Endothelial cell of umbilical vein (primary cell): ENCODE results near the gene STX12. TPM values are rescaled to one million over a fixed set of nuclear protein-coding genes. Genes with fewer than 3 reads are reported as not detected.

ENCODE experiments used
- Bru-seq: library from RNA; stranded (reverse); fragments of 400-500 nt; gene quantifications from one replicate; lab custom pipeline; 2021; lab: Mats Ljungman, UMichigan
- BruChase-seq, 2 experiments: library from RNA; stranded (reverse); fragments of 400-500 nt; gene quantifications; one replicate each; lab custom pipeline; 2021; lab: Mats Ljungman, UMichigan
- BruUV-seq: library from RNA; stranded (reverse); fragments of 400-500 nt; replicated peaks from 2 replicates; lab custom pipeline; 2021; lab: Mats Ljungman, UMichigan
- CTCF ChIA-PET: fragments of 300-600, 350-600 bp; sonication (Branson Sonifier 250); formaldehyde crosslinking; loops from one replicate; lab custom pipeline; 2021; ENCODE audit warnings: antibody characterized with exemption, inconsistent platforms; lab: Charles Lee
- POLR2A ChIA-PET: fragments of 300-600, 350-600 bp; sonication (Branson Sonifier 250); formaldehyde crosslinking; loops from one replicate; lab custom pipeline; 2021; ENCODE audit warnings: antibody characterized with exemption, inconsistent platforms; lab: Charles Lee
- DNase-seq: peaks from one replicate; pipeline ENCODE4 v3.0.0-alpha.2; 2011; ENCODE audit warnings: low read depth, low spot score
- FAIRE-seq: peaks from 2 replicates; lab custom pipeline; 2011; peaks lifted over from hg19 to GRCh38; lab: Jason Lieb, UNC
- H2AFZ ChIP-seq: 2 replicates; pipeline ENCODE4 v1.6.0; 2012; ENCODE audit warnings: low read depth, low read length, control low read depth, inconsistent platforms
- H3K27ac ChIP-seq: 2 replicates; pipeline ENCODE4 v1.5.1; 2011; ENCODE audit warnings: low read depth, mild to moderate bottlenecking, control low read depth, low read length, moderate library complexity; ENCODE audit not compliant: insufficient read depth
- H3K27me3 ChIP-seq, 2 experiments: 2 replicates each; pipeline versions ENCODE4 v1.6.0 to v1.6.1; 2011; ENCODE audit warnings: low read length in 2 of 2, mixed read lengths in 1 of 2; ENCODE audit not compliant: control insufficient read depth in 2 of 2, insufficient read depth in 2 of 2
- H3K36me3 ChIP-seq, 2 experiments: 2 replicates in 1 of 2; 3 replicates in 1 of 2; pipeline ENCODE4 v1.5.1; 2011; ENCODE audit warnings: low read length in 2 of 2, mild to moderate bottlenecking in 1 of 2, moderate library complexity in 1 of 2; ENCODE audit not compliant: control insufficient read depth in 2 of 2, insufficient read depth in 2 of 2; ENCODE audit errors: extremely low read depth in 1 of 2
- H3K4me1 ChIP-seq: 3 replicates; pipeline ENCODE4 v1.5.1; 2011; ENCODE audit warnings: mild to moderate bottlenecking, low read length; ENCODE audit not compliant: control insufficient read depth, insufficient read depth; ENCODE audit errors: extremely low read depth
- H3K4me2 ChIP-seq: 2 replicates; pipeline ENCODE4 v1.6.1; 2011; ENCODE audit warnings: low read length, control low read depth, mixed read lengths; ENCODE audit not compliant: insufficient read depth
- H3K4me3 ChIP-seq, 3 experiments: fragments of 200-600 bp in 1 of 3; sonication (generic), shearing (Covaris generic) in 1 of 3; replicated peaks in 1 of 3; 2 replicates each; pipeline ENCODE4 v1.5.1; 2011 to 2016; ENCODE audit warnings: control low read depth in 3 of 3, low read length in 3 of 3, mild to moderate bottlenecking in 2 of 3, inconsistent platforms in 1 of 3, low read depth in 1 of 3, moderate library complexity in 1 of 3; ENCODE audit not compliant: insufficient read depth in 1 of 3
- H3K79me2 ChIP-seq: 2 replicates; pipeline ENCODE4 v1.6.0; 2012; ENCODE audit warnings: low read length, inconsistent platforms; ENCODE audit not compliant: control insufficient read depth, insufficient read depth
- H3K9ac ChIP-seq: replicated peaks from 2 replicates; pipeline ENCODE3; 2011; ENCODE audit warnings: low read length, control low read depth; ENCODE audit not compliant: insufficient read depth; ENCODE audit errors: extremely low read depth
- H3K9me1 ChIP-seq: replicated peaks from 3 replicates; pipeline ENCODE4 v1.6.0; 2011; ENCODE audit warnings: mild to moderate bottlenecking, low read length; ENCODE audit not compliant: control insufficient read depth, insufficient read depth; ENCODE audit errors: extremely low read depth
- H3K9me3 ChIP-seq: replicated peaks from 2 replicates; pipeline ENCODE4 v1.5.1; 2012; ENCODE audit warnings: low read length, inconsistent platforms; ENCODE audit not compliant: control insufficient read depth, insufficient read depth
- H4K20me1 ChIP-seq: replicated peaks from 2 replicates; pipeline ENCODE3; 2011; ENCODE audit warnings: mild to moderate bottlenecking, low read length; ENCODE audit not compliant: control insufficient read depth, insufficient read depth; ENCODE audit errors: extremely low read depth
- EZH2 ChIP-seq: IDR thresholded peaks from 2 replicates; pipeline ENCODE4 v1.6.1; 2012; ENCODE audit warnings: borderline replicate concordance, low read depth, mild to moderate bottlenecking, moderate library complexity, low read length, inconsistent platforms; ENCODE audit not compliant: severe bottlenecking
- FOS ChIP-seq: IDR thresholded peaks from 2 replicates; pipeline ENCODE4 v1.6.1; 2011; ENCODE audit warnings: mild to moderate bottlenecking, low read length, moderate library complexity, borderline replicate concordance; ENCODE audit not compliant: insufficient read depth
- GATA2 ChIP-seq: IDR thresholded peaks from 2 replicates; pipeline ENCODE4 v1.7.0; 2011; ENCODE audit warnings: low read depth, mild to moderate bottlenecking, moderate library complexity, mixed read lengths, low read length; ENCODE audit not compliant: insufficient read length, insufficient read depth
- JUN ChIP-seq: IDR thresholded peaks from 2 replicates; pipeline ENCODE4 v1.6.1; 2011; ENCODE audit warnings: borderline replicate concordance, low read depth; ENCODE audit not compliant: insufficient read length, insufficient read depth
- MYC ChIP-seq: IDR thresholded peaks from one replicate; pipeline ENCODE4 v1.6.1; 2011; ENCODE audit warnings: mild to moderate bottlenecking, low read depth, low read length
- POLR2A ChIP-seq: IDR thresholded peaks from 2 replicates; pipeline ENCODE4 v1.6.1; 2012; ENCODE audit warnings: low read depth, mild to moderate bottlenecking, control low read depth, low read length
- POLR2AphosphoS5 ChIP-seq: IDR thresholded peaks from 2 replicates; pipeline ENCODE4 v1.6.1; 2012; ENCODE audit warnings: low read depth, mild to moderate bottlenecking, control low read depth, low read length, moderate library complexity; ENCODE audit not compliant: insufficient read depth
- dilution Hi-C: fragments of 300-500 bp; cut with MboI; formaldehyde crosslinking; loops from one replicate; pipeline ENCODE4 v1.15.0; 2019; ENCODE audit warnings: low sequenced_read_pairs; ENCODE audit not compliant: extremely low pct_ligation_motif_present
- intact Hi-C: fragments of 100-400 bp; cut with micrococcal nuclease; formaldehyde crosslinking; loops from one replicate; pipeline ENCODE4 v1.10.0; 2022
- long read RNA-seq: library from polyadenylated mRNA; stranded (forward); transcript quantifications from one replicate; pipeline ENCODE4 v2.0.0, GENCODE V29; 2021
- polyA minus RNA-seq, 3 experiments: library from RNA; depleted of rRNA, polyadenylated mRNA; stranded (reverse); fragments of >200 nt; gene quantifications; 1 replicate in 1 of 3; 2 replicates in 2 of 3; pipeline ENCODE4 v1.2.3, GENCODE V29; 2011
- polyA plus RNA-seq, 4 experiments: library from polyadenylated mRNA; depleted of rRNA in 3 of 4; stranded (reverse) in 3 of 4; unstranded in 1 of 4; fragments of >200 nt; gene quantifications; 2 replicates each; pipeline versions ENCODE4 v1.2.1 to v1.2.3, GENCODE V29; 2011 to 2012; ENCODE audit warnings: missing spikeins in 1 of 4
- total RNA-seq: library from RNA; stranded (reverse); gene quantifications from 2 replicates; pipeline ENCODE4 v1.2.3, GENCODE V29; 2021
- TF ChIP-seq, protein P1 (sequence below): IDR thresholded peaks from 2 replicates; pipeline ENCODE4 v1.6.1; 2011; ENCODE audit not compliant: insufficient read depth, insufficient read length
- TF ChIP-seq, protein P2 (sequence below), 2 donors: IDR thresholded peaks; 1 replicate in 1 of 2; 2 replicates in 1 of 2; pipeline ENCODE4 v1.5.1; 2011; ENCODE audit warnings: low read length in 2 of 2, mild to moderate bottlenecking in 2 of 2, moderate library complexity in 2 of 2, control low read depth in 1 of 2, inconsistent platforms in 1 of 2, low read depth in 1 of 2; ENCODE audit not compliant: insufficient read depth in 1 of 2; ENCODE audit errors: extremely low read depth in 1 of 2

Gene STX12
- total RNA-seq: 83.8 and 90.3 TPM in 2 replicates
- polyA plus RNA-seq: 26.1 and 28.7 TPM in 2 replicates
- polyA plus RNA-seq (2011; cell fraction: cytosol; rRNA removed): 26.7 and 30.0 TPM in 2 replicates
- polyA plus RNA-seq (2011; cell fraction: nucleus; rRNA removed): 75.1 and 101 TPM in 2 replicates
- polyA plus RNA-seq (2012): 42.1 and 55.6 TPM in 2 replicates
- 37.5 and 39.0 TPM in 2 replicates for polyA minus RNA-seq
- 3.5 TPM for polyA minus RNA-seq (2011; cell fraction: cytosol; rRNA and poly(A)+ RNA removed)
- 49.3 and 68.0 TPM in 2 replicates for polyA minus RNA-seq (2011; cell fraction: nucleus; rRNA and poly(A)+ RNA removed)
- percentile 90 among the genes with signal in this experiment for Bru-seq, nascent RNA
- BruChase-seq, experiment 1, labeled RNA remaining after a 6-hour chase: percentile 87 among the genes with signal in this experiment
- BruChase-seq, experiment 2, labeled RNA remaining after a 2-hour chase: percentile 90 among the genes with signal in this experiment
- long read RNA-seq, transcript STX12-201 (9 exons, 3,079 nt): major isoform, 146 of 160 reads
- long read RNA-seq, partial matches to known transcripts: 5 of 160 reads
- long read RNA-seq, other reads (novel, unspliced or antisense): 6 of 160 reads

DNA sequence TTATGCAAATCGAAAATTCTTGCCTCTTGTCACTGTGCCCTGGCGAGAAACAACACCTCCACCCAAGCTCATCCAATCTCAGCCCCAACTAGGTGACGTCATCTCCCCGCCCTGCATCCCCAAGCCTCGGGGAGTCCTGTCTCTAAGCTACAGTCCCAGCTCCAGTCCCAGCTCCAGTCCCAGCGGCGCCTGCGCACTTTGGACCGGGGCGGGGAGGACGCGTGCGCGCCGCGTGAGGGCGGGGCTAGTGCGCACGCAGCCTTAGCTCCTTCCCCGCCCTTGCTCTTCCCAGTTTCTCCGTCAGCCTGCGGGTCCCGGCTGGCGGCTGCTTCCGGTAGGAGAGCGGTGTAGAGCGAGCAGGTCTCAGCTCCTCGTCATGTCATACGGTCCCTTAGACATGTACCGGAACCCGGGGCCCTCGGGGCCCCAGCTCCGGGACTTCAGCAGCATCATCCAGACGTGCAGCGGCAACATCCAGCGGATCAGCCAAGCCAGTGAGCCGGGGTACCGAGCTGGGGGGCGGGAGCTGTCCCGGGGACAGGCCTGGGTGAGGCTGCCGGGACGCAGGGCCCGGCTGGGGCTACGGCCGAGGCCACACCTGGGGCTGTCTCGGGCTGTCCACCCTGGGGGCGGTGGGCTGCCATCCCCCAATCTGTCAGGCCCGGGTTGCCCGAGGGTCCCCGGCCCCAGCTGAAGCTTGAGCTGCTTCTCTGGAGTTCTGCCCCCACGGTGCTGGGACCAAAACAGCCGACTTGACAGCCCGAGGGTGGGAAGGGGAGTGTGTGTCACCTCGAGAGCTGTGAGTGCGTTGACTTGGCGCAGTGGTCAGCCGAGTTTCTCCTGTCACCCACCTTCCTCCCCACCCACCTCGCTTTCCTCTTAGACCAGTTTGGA lies at the start of gene STX12:
TSS of gene STX12 (plus strand) at position 288 of the 894 bp plus-strand sequence. CDS start at position 377, 89 bp downstream.
- POLR2A ChIA-PET: interaction anchor here (0.6 to 3.3 kb wide), 15 partner anchors 9 to 487 kb away, joined by 3 to 67 read pairs (median 4); partner anchors contain the start of genes FAM76A, IFI6 and PPP1R8
- dilution Hi-C loops (no loop called here), intact Hi-C loops (loop anchor here (1.0 kb wide), 4 partner anchors 16 to 101 kb away; partner anchors contain the start of genes FAM76A, IFI6 and PPP1R8)
- no peak for TF ChIP-seq EZH2
- TF ChIP-seq, protein P1, sequence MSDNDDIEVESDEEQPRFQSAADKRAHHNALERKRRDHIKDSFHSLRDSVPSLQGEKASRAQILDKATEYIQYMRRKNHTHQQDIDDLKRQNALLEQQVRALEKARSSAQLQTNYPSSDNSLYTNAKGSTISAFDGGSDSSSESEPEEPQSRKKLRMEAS: no peak
- peak; percentile 88 for TF ChIP-seq POLR2A
- no peak for TF ChIP-seq MYC
- TF ChIP-seq, protein P2, sequence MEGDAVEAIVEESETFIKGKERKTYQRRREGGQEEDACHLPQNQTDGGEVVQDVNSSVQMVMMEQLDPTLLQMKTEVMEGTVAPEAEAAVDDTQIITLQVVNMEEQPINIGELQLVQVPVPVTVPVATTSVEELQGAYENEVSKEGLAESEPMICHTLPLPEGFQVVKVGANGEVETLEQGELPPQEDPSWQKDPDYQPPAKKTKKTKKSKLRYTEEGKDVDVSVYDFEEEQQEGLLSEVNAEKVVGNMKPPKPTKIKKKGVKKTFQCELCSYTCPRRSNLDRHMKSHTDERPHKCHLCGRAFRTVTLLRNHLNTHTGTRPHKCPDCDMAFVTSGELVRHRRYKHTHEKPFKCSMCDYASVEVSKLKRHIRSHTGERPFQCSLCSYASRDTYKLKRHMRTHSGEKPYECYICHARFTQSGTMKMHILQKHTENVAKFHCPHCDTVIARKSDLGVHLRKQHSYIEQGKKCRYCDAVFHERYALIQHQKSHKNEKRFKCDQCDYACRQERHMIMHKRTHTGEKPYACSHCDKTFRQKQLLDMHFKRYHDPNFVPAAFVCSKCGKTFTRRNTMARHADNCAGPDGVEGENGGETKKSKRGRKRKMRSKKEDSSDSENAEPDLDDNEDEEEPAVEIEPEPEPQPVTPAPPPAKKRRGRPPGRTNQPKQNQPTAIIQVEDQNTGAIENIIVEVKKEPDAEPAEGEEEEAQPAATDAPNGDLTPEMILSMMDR (IDR thresholded peaks at IDR 0.05; ENCODE audit: extremely low read depth in 1 of 2, insufficient read depth in 1 of 2, low read depth in 1 of 2, low read length in 2 of 2): no peak
- peak; percentile 97 for TF ChIP-seq JUN
- TF ChIP-seq GATA2: no peak
- TF ChIP-seq POLR2AphosphoS5: peak; percentile 90
- TF ChIP-seq FOS: peak; percentile 30
- H3K27ac ChIP-seq: peak within 1 kb of the TSS; percentile 82
- FAIRE-seq (peak; percentile 98), DNase-seq (peak; percentile 100)
- no peaks in the 10 kb centered on the region for H3K27me3 ChIP-seq
- H3K9me1 ChIP-seq: no peaks in the 10 kb centered on the region
- no TSS peak for BruUV-seq
- H3K9me3 ChIP-seq: no peaks in the 10 kb centered on the region
- H3K4me2 ChIP-seq: peak within 1 kb of the TSS; percentile 100
- peaks cover 0 to 4% of the 10 kb centered on the region in 2 experiments for H3K36me3 ChIP-seq
- peak within 1 kb of the TSS; percentile 89 for H3K9ac ChIP-seq
- H3K4me3 ChIP-seq: peak within 1 kb of the TSS; percentile 63 to 99 (median 90)
- CTCF ChIA-PET: interaction anchor here (0.8 to 3.5 kb wide), 12 partner anchors 9 to 110 kb away, joined by 3 to 32 read pairs (median 4); partner anchors contain the start of genes FAM76A, IFI6 and PPP1R8
- peaks cover 3% of the 10 kb centered on the region for H4K20me1 ChIP-seq
- peaks cover 23% of the 10 kb centered on the region for H3K4me1 ChIP-seq
- peak within 1 kb of the TSS; percentile 38 for H2AFZ ChIP-seq
- H3K79me2 ChIP-seq: peaks cover 49% of the 10 kb centered on the region
